HG03175 (cell line): ENCODE data around the gene ALG11.
"Not testable (repeated sequence)": the region's sequence is repeated elsewhere in the genome, so short reads cannot be mapped to it uniquely, and the experiment has no call there.

ENCODE experiments used
- ATAC-seq: cut with Tn5 transposase; IDR thresholded peaks from one replicate; pipeline ENCODE4 v1.9.1; 2021; ENCODE audit warnings: mild to moderate bottlenecking, moderate library complexity; ENCODE audit not compliant: unreplicated experiment

Gene ALG11, protein sequence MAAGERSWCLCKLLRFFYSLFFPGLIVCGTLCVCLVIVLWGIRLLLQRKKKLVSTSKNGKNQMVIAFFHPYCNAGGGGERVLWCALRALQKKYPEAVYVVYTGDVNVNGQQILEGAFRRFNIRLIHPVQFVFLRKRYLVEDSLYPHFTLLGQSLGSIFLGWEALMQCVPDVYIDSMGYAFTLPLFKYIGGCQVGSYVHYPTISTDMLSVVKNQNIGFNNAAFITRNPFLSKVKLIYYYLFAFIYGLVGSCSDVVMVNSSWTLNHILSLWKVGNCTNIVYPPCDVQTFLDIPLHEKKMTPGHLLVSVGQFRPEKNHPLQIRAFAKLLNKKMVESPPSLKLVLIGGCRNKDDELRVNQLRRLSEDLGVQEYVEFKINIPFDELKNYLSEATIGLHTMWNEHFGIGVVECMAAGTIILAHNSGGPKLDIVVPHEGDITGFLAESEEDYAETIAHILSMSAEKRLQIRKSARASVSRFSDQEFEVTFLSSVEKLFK

DNA sequence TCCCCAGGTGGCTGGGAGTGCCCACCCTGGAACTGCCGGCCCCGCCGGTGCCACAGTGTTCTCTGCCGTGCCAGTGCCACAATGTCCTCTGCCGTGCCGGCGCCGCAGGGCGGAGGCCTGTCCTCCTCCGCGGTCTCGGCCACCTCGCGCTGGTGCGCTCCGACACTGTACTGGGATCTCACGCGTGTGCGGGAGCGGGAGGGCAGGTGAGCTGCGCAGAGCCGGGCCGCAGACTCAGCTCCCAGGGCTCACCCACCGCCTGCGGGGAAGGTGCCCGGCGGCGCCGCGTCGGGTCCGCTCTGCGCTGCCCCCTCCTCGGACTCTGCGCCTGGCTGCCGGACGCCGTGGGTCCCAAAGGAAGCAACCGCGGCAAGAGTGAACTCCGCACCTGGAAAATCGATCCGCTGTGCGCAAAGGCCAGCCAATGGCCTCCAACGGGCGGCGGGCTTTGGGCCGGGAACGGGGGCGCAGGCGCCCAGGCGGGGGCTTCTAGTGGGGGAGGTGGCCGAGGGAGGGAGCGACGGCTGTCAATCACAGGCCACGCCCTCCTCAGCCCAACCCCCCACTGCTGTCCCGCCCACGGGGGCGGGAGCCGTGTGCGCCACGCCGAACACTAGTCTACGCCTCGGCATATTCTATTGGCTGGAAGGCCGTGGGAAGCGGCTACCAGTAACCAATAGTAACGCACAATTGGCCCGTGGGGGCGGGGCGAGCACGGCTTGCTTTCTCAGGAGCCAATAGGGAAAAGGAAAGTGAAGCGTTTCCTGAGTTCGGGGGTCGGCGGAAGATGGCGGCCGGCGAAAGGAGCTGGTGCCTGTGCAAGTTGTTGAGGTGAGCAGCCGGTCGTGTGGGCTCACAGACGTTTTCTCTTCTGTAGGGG, at the start of gene ALG11:
TSS of gene ALG11 (plus strand) at position 767 of the 880 bp plus-strand sequence. CDS start at position 788, 21 bp downstream.
- peak; percentile 100 for ATAC-seq

DNA sequence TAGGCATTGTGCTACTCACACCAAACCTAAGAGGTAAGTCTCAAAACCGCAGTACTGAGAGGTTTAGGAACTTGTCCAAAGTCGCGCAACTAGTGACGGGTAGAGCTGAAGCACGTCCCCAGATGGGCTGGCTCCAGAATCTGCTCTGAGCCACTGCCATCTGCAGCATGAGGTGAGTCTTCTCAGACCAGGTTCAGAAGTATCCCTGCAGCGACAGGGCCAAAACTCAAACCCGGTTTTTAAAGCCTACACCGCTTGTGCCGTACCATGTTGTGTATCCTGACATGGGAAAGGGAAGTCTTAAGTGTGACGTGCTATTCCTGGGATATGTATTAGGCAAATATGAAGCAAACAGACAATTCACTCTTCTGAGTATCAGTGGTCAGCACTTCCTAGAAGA, 46.0 kb upstream of the ALG11 start:
- ATAC-seq, result no peak

GRCh38 chr13:51967482-51968446, 44.4 kb upstream of the ALG11 start:
- no peak for ATAC-seq

- ATAC-seq, result no peak
Measured at GRCh38 chr13:51970349-51970748, 41.8 kb upstream of the ALG11 start.

DNA sequence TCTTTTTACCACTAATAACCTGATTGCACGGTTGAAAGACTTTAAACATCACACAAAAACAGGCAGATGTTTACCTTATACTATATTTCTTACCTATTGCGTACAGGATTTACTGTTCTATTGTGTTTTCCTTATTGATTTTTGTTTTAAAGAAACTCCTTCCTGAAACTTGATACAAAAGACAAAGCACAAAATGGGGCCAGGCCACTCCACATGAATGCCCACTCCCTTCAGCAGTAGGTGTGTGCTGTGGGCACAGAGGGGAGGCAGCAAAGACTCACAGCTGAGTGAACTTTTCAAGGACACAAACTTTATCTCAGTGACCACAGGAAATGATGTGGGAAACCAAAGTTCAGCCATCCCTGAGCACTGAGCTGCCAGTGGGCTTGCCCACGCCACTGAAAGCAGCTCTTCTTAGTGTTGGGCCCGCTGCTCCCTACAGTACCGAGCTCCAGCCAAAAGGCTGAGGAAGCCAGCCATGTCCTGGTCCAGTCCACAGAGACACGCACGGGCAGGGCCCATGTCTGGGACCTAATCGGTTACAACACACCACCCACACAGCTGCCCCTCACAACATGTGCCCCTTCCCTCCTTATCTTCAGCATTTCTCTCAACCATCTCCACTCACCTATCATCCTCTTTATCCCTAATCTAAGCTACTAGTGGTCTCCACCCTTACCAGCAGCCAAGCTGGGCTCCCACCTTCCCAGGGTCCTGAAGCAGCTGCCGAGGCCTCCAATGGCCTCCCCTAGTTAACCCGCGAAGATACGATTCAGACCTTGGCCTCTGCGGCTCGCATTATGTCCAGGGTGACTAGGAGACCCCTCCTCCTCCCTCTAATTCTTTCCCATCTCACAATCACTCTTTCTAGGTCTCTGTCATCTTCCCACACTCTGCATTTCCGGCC, 40.4 kb upstream of the ALG11 start:
- no peak for ATAC-seq

GRCh38 chr13:51974482-51974881, 37.7 kb upstream of the ALG11 start:
- ATAC-seq, result no peak

DNA sequence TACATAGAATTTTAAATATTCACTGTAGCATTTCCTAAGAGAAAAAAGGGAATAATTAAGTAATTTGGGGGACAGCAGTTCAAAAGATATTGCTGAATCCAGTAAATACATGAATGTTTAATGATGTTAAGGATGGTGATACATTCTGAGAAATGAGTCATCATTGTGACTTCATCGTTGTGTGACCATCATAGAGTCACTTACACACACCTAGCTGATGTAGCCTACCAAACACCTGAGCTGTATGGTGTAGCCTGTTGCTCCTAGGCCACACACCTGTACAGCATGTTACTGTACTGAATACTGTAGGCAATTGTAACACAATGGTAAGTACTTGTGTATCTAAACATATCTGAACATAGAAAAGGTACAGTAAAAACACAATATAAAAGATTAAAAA, 35.8 kb upstream of the ALG11 start:
- ATAC-seq, result no peak

- ATAC-seq, result no peak
Measured at GRCh38 chr13:51976890-51977289, 35.3 kb upstream of the ALG11 start.

GRCh38 chr13:51977625-51978024, 34.6 kb upstream of the ALG11 start:
- no peak for ATAC-seq

DNA sequence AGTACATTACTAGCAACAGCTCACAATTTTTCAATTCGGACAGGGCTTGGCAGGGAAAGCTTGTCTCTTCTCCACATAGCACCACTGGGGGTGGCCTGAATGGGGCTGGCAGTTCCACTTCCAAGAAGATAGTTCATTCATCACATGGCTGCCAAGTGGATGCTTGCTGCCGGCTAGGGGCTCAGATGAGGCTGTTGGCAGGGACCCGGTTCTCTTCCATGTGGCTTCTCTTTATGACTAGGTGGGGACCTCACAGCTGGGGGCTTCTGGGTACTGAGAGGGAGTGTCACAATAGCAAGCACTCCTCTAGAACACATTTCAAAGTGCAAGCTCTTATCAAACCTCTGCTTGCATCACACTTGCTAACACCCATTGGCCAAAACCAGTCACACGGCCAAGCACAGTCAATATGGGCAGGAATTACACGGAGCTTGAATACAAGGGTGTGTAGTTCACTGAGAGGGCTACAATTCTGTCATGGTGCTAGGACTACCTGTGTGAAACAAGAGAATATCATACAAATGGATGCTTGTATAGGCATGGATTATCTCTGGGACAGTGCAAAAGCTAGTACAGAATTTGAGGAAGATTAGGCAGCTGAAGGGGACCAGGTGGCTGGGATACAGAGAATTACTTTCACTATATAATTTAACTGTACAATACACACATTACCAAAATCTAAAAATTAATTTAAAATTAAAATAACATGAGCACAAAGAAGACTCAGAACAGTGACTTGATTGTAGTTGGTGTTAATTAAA, 33.2 kb upstream of the ALG11 start:
- no peak for ATAC-seq

GRCh38 chr13:51980908-51981307, 31.3 kb upstream of the ALG11 start:
- ATAC-seq, result no peak

DNA sequence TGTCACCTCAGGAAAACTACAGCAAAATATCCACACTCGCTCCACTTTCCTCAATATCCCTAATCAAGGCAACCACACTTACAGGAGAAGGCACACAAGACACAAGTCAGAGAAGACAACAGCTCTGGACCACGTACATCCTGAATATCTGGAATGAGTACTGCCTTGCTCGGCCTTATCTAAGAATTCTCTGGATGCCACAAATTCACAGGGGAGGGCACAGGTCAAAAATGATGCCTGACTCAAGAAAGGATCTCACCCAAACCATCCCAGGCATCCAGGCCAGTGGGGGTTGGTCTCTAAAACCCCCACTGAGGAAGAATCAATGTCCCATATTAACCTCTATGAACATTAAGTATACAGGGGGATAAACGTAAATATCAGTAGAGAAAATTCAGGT, 30.8 kb upstream of the ALG11 start:
- ATAC-seq, result no peak

DNA sequence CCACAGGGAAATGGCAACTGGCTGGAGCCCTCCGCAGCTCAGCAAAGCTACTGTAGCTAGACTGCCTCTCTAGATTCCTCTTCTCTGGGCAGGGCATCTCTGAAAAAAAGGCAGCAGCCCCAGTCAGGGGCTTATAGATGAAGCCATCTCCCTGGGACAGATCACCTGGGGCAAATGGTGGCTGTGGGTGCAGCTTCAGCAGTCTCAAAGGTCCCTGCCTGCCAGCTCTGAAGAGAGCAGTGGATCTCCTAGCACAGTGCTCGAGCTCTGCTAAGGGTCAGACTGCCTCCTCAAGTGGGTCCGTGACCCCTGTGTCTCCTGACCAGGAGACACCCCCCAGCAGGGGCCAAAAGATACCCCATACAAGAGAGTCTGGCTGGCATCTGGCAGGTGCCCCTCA, 28.9 kb upstream of the ALG11 start:
- ATAC-seq, result not testable (repeated sequence)

GRCh38 chr13:51984904-51985303, 27.3 kb upstream of the ALG11 start:
- not testable (repeated sequence) for ATAC-seq

- ATAC-seq, result no peak
Measured at GRCh38 chr13:51988988-51989618, 23.1 kb upstream of the ALG11 start.

GRCh38 chr13:51993713-51994112, 18.5 kb upstream of the ALG11 start:
- ATAC-seq, result no peak

GRCh38 chr13:51995677-51996551, 16.3 kb upstream of the ALG11 start:
- ATAC-seq, result no peak
